ENCODE data around the gene NOB1.

GRCh38 chr16:69712914-69713581 is 41.7 kb downstream of the NOB1 start:
- TF ChIP-seq POLR2AphosphoS5 (IDR thresholded peaks at IDR 0.05; ENCODE audit: low read depth, low read length) (no peak), POLR2A (IDR thresholded peaks at IDR 0.05; ENCODE audit: low read depth, low read length) (no peak)

Measured in GM12892 (cell line).